Colonic mucosa (tissue), 4 donors: ENCODE measurements around the gene ZNFX1. TPM values are rescaled to one million over a fixed set of nuclear protein-coding genes. Genes with fewer than 3 reads are reported as not detected.
"Not testable (repeated sequence)": the region's sequence is repeated elsewhere in the genome, so short reads cannot be mapped to it uniquely, and the experiment has no call there.

ENCODE experiments used
- DNase-seq: peaks from one replicate; pipeline ENCODE4 v3.0.0-alpha.2; 2020
- H3K27ac ChIP-seq: fragments of 200-600 bp; one replicate; pipeline ENCODE4 v1.8.0; 2021
- H3K27me3 ChIP-seq: fragments of 200-600 bp; one replicate; pipeline ENCODE4 v1.8.0; 2021
- H3K36me3 ChIP-seq: fragments of 200-600 bp; one replicate; pipeline ENCODE4 v1.8.0; 2021
- H3K4me1 ChIP-seq: fragments of 200-600 bp; one replicate; pipeline ENCODE4 v1.8.0; 2021; ENCODE audit warnings: mild to moderate bottlenecking
- H3K4me3 ChIP-seq: fragments of 200-600 bp; one replicate; pipeline ENCODE4 v1.8.0; 2021
- H3K9ac ChIP-seq, 2 donors: one replicate each; pipeline ENCODE4 v1.7.0; 2013; ENCODE audit warnings: control low read depth in 2 of 2, low read depth in 2 of 2, low read length in 2 of 2
- H3K9me3 ChIP-seq: fragments of 200-600 bp; one replicate; pipeline ENCODE4 v1.8.0; 2021
- intact Hi-C: fragments of 100-400 bp; cut with DNase I; formaldehyde crosslinking; loops from one replicate; pipeline ENCODE4 v1.14.1; 2022
- total RNA-seq, 2 donors: library from RNA; stranded (reverse); fragmentation: NEBNext Ultra II Directional in 1 of 2; extraction: Animal tissue kit (Norgen Biotek cat#: 25700) in 1 of 2; gene quantifications; one replicate each; pipeline ENCODE4 v1.2.1, GENCODE V29; 2021
- TF ChIP-seq, protein P1 (sequence below): fragments of 200-600 bp; IDR thresholded peaks from one replicate; pipeline ENCODE4 v1.8.0; 2022; ENCODE audit warnings: antibody characterized with exemption, mild to moderate bottlenecking
- donor health status: healthy.
- donor health status: DM: no; HTN: no; CAD: no.
- donor health status: DM: no; HTN: no; CAD: no.

The ZNFX1 gene
- total RNA-seq, 2 donors from 2014 or later: 22.7 to 26.7 TPM

DNA sequence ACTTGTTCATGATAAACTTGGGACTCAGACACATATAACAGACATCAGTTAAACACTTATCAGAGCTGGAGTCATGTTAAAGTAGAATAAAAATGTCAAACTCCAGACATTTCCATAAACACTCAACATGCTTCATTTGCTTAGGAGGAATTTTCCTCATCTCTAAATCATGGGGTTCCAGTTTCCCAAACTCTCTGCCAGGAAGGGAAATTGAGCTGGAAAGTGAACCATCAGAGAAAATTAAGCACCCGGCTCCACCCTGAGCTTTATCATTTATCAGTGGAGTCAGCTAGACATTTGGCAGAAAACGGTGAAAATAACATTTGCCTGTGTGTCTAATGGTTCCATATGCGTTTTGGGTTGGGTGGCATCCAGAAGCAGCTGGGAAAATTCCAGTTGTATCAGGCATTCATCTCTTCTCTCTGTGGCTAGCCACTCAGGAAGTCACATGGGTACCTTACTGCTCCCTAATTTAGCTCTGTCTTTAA lies 25.3 kb upstream of the ZNFX1 start:
- H3K4me3 ChIP-seq: no peak overlapping the region
- no peak overlapping the region for H3K9ac ChIP-seq
- H3K4me1 ChIP-seq: no peaks in the 10 kb centered on the region
- no peaks in the 10 kb centered on the region for H3K9me3 ChIP-seq
- no peak for DNase-seq
- no peaks in the 10 kb centered on the region for H3K36me3 ChIP-seq
- TF ChIP-seq, protein P1, sequence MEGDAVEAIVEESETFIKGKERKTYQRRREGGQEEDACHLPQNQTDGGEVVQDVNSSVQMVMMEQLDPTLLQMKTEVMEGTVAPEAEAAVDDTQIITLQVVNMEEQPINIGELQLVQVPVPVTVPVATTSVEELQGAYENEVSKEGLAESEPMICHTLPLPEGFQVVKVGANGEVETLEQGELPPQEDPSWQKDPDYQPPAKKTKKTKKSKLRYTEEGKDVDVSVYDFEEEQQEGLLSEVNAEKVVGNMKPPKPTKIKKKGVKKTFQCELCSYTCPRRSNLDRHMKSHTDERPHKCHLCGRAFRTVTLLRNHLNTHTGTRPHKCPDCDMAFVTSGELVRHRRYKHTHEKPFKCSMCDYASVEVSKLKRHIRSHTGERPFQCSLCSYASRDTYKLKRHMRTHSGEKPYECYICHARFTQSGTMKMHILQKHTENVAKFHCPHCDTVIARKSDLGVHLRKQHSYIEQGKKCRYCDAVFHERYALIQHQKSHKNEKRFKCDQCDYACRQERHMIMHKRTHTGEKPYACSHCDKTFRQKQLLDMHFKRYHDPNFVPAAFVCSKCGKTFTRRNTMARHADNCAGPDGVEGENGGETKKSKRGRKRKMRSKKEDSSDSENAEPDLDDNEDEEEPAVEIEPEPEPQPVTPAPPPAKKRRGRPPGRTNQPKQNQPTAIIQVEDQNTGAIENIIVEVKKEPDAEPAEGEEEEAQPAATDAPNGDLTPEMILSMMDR: no peak
- intact Hi-C loops: no loop called here
- no peaks in the 10 kb centered on the region for H3K27me3 ChIP-seq
- H3K27ac ChIP-seq: no peak overlapping the region

DNA sequence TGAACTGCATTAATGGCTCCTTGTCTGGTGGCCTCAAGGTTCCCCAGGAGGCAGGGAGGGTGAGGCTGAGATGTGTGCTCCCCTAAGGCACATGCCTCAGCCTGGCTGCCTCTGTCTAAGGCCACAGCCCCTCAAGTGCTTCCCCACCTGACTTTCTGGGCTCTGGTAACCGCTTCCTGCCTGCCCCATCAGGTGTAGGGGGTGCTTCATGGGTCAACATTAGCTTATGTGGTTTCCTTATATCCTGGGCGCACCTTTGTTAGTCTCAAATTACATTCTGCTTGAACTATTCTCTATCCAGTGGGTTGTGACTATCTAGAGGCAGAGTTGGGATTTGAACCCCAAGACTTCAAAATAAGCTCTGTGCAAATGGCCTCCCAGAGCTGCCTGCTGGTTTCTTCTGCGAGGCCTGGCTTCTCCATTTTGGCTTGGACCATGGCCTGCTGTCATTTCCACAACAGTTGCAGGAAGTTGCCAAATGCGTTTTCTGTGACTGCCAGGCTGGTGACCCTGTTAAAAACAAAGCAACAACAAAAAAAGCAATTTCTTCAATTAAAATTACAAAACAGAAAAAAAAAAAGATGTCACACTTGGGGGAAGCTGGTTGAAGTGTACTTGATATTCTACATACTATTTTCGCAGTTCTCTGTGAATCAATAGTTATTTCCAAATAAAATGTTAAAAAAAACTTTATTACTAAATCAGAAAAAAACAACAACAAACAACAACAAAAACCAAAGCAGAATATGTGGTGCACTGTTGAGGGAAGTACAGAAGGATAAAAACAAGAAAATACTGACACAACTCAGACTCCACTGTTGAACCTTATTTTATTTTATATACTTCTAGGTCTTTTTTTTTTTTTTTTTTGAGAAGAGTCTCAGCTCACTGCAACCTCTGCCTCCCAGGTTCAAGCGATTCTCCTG lies 20.0 kb upstream of the ZNFX1 start:
- intact Hi-C loops: no loop called here
- no peaks in the 10 kb centered on the region for H3K9me3 ChIP-seq
- no peak overlapping the region for H3K27ac ChIP-seq
- no peaks in the 10 kb centered on the region for H3K4me1 ChIP-seq
- no peak overlapping the region for H3K4me3 ChIP-seq
- H3K27me3 ChIP-seq: no peaks in the 10 kb centered on the region
- no peaks in the 10 kb centered on the region for H3K36me3 ChIP-seq
- TF ChIP-seq, protein P1: no peak
- no peak overlapping the region for H3K9ac ChIP-seq
- DNase-seq: no peak

GRCh38 chr20:49294002-49294654 lies 16.3 kb upstream of the ZNFX1 start:
- DNase-seq, intact Hi-C loops, H3K4me3 ChIP-seq: not testable (repeated sequence)

GRCh38 chr20:49293122-49293521 lies 15.3 kb upstream of the ZNFX1 start:
- Histone ChIP-seq H3K4me3 (no peak overlapping the region), H3K9me3 (no peaks in the 10 kb centered on the region), H3K9ac (no peak overlapping the region), H3K4me1 (peaks cover 4% of the 10 kb centered on the region), H3K27me3 (no peaks in the 10 kb centered on the region), H3K27ac (no peak overlapping the region), H3K36me3 (peaks cover 8% of the 10 kb centered on the region)
- TF ChIP-seq, protein P1: no peak
- no peak for DNase-seq
- intact Hi-C loops: no loop called here

More at GRCh38 chr20:49294002-49294654, 16.3 kb upstream of the ZNFX1 start:
- H3K9ac ChIP-seq, H3K27ac ChIP-seq, H3K36me3 ChIP-seq, H3K9me3 ChIP-seq, H3K27me3 ChIP-seq, H3K4me1 ChIP-seq: not testable (repeated sequence)

- no peak overlapping the region for H3K4me3 ChIP-seq
- peaks cover 8% of the 10 kb centered on the region for H3K4me1 ChIP-seq
- no peaks in the 10 kb centered on the region for H3K9me3 ChIP-seq
- DNase-seq: no peak
- intact Hi-C loops: no loop called here
- no peak overlapping the region for H3K27ac ChIP-seq
- peaks cover 13% of the 10 kb centered on the region for H3K36me3 ChIP-seq
- TF ChIP-seq, protein P1: no peak
- H3K27me3 ChIP-seq: no peaks in the 10 kb centered on the region
- H3K9ac ChIP-seq: no peak overlapping the region
Observed at GRCh38 chr20:49292010-49292409, 14.2 kb upstream of the ZNFX1 start.
